ENCODE results near the gene FAM209B. TPM values are rescaled to one million over a fixed set of nuclear protein-coding genes. Genes with fewer than 3 reads are reported as not detected.

Gene FAM209B
- polyA plus RNA-seq, 3 donors: 0.66 to 1.6 (median 0.84) TPM

- Mint-ChIP-seq H3K4me1 (no peaks in the 10 kb centered on the region), H3K9me3 (peaks cover 0 to 2% (median 0%) of the 10 kb centered on the region in 7 donors), H3K27ac (no peak overlapping the region), H3K27me3 (ENCODE audit: low read depth in 3 of 3) (peaks cover 0 to 5% (median 2%) of the 10 kb centered on the region in 3 donors), H3K36me3 (no peaks in the 10 kb centered on the region), H3K4me3 (no peak overlapping the region)
- Histone ChIP-seq H4K20me1 (ENCODE audit: insufficient read depth, low read length) (no peaks in the 10 kb centered on the region), H2AFZ (ENCODE audit: insufficient read depth, low read depth, low read length, poor library complexity, severe bottlenecking) (no peak overlapping the region), H3K4me3 (replicated peaks in 1 of 3; ENCODE audit: low read depth in 2 of 3, low read length in 3 of 3) (no peak overlapping the region), H3K9ac (ENCODE audit: insufficient read depth, low read length, poor library complexity, severe bottlenecking) (no peak overlapping the region), H3K36me3 (replicated peaks in 1 of 2; ENCODE audit: control insufficient read depth in 1 of 2, insufficient read depth in 2 of 2, low read length in 2 of 2) (no peaks in the 10 kb centered on the region), H3K27ac (ENCODE audit: low read depth in 1 of 2, low read length in 2 of 2) (no peak overlapping the region), H3K27me3 (ENCODE audit: control insufficient read depth in 2 of 2, insufficient read depth in 2 of 2, low read length in 2 of 2) (no peaks in the 10 kb centered on the region), H3K9me3 (replicated peaks in 1 of 2; ENCODE audit: control insufficient read depth in 1 of 2, insufficient read depth in 1 of 2, low read length in 2 of 2) (no peaks in the 10 kb centered on the region), H3K79me2 (ENCODE audit: insufficient read depth, low read length) (no peaks in the 10 kb centered on the region), H3K4me1 (ENCODE audit: control insufficient read depth in 1 of 2, insufficient read depth in 2 of 2, low read length in 2 of 2) (no peaks in the 10 kb centered on the region), H3K4me2 (replicated peaks; ENCODE audit: extremely low read depth, low read length, poor library complexity, severe bottlenecking) (no peak overlapping the region)
- TF ChIP-seq CTCF (IDR thresholded peaks at IDR 0.05): no peak
- no peak for DNase-seq
- intact Hi-C loops (cut with micrococcal nuclease): no loop called here
- 100% methylated on average over 4 of the region's 7 CpGs for WGBS (ENCODE audit: insufficient coverage)
Observed at GRCh38 chr20:56527521-56527920, 5.5 kb upstream of the FAM209B start.

GRCh38 chr20:56537997-56538396, 5.0 kb downstream of the FAM209B start:
- no peak overlapping the region for H3K27ac ChIP-seq (ENCODE audit: low read depth in 1 of 2, low read length in 2 of 2)
- no peak overlapping the region for H3K4me2 ChIP-seq (replicated peaks; ENCODE audit: extremely low read depth, low read length, poor library complexity, severe bottlenecking)
- WGBS (ENCODE audit: insufficient coverage): 75% methylated on average over 2 of the region's 3 CpGs

More at GRCh38 chr20:56537997-56538396, 5.0 kb downstream of the FAM209B start:
- no peaks in the 10 kb centered on the region for H3K36me3 Mint-ChIP-seq
- no peak for TF ChIP-seq CTCF (IDR thresholded peaks at IDR 0.05)
- Histone ChIP-seq H2AFZ (ENCODE audit: insufficient read depth, low read depth, low read length, poor library complexity, severe bottlenecking) (no peak overlapping the region), H3K4me3 (replicated peaks in 1 of 3; ENCODE audit: low read depth in 2 of 3, low read length in 3 of 3) (no peak overlapping the region), H3K9me3 (replicated peaks in 1 of 2; ENCODE audit: control insufficient read depth in 1 of 2, insufficient read depth in 1 of 2, low read length in 2 of 2) (no peaks in the 10 kb centered on the region), H3K9ac (ENCODE audit: insufficient read depth, low read length, poor library complexity, severe bottlenecking) (no peak overlapping the region), H4K20me1 (ENCODE audit: insufficient read depth, low read length) (no peaks in the 10 kb centered on the region), H3K4me1 (ENCODE audit: control insufficient read depth in 1 of 2, insufficient read depth in 2 of 2, low read length in 2 of 2) (no peaks in the 10 kb centered on the region), H3K27me3 (ENCODE audit: control insufficient read depth in 2 of 2, insufficient read depth in 2 of 2, low read length in 2 of 2) (no peaks in the 10 kb centered on the region), H3K79me2 (ENCODE audit: insufficient read depth, low read length) (no peaks in the 10 kb centered on the region), H3K36me3 (replicated peaks in 1 of 2; ENCODE audit: control insufficient read depth in 1 of 2, insufficient read depth in 2 of 2, low read length in 2 of 2) (no peaks in the 10 kb centered on the region)
- peaks cover 0 to 11% (median 2%) of the 10 kb centered on the region in 3 donors for H3K27me3 Mint-ChIP-seq (ENCODE audit: low read depth in 3 of 3)
- intact Hi-C loops (cut with micrococcal nuclease): no loop called here
- no peak overlapping the region for H3K27ac Mint-ChIP-seq
- no peaks in the 10 kb centered on the region for H3K4me1 Mint-ChIP-seq
- no peak overlapping the region for H3K4me3 Mint-ChIP-seq
- DNase-seq: no peak
- H3K9me3 Mint-ChIP-seq: no peaks in the 10 kb centered on the region

Data from CD14-positive monocyte (primary cell).